Measurements from ENCODE around the gene DMKN. TPM values are rescaled to one million over a fixed set of nuclear protein-coding genes. Genes with fewer than 3 reads are reported as not detected.

DMKN gene
- total and polyA plus RNA-seq, 2 of the 4 experiments (the other 2 are of a cell fraction): 0.36 to 2.4 TPM

GRCh38 chr19:35470128-35470527 lies 43.3 kb downstream of the DMKN start:
- Histone ChIP-seq H2AFZ (replicated peaks; ENCODE audit: low read length, poor library complexity) (no peak overlapping the region), H2BK120ac (ENCODE audit: low read depth, low read length) (no peak overlapping the region), H3K14ac (replicated peaks; ENCODE audit: low read depth, low read length) (no peak overlapping the region), H3K4me3 (ENCODE audit: insufficient read depth, low read depth, low read length) (no peak overlapping the region), H4K20me1 (ENCODE audit: insufficient read depth, low read length) (no peaks in the 10 kb centered on the region), H3K27ac (ENCODE audit: insufficient read depth, low read length) (no peak overlapping the region), H3K27me3 (ENCODE audit: control insufficient read depth, insufficient read depth, low read length) (peaks cover 3% of the 10 kb centered on the region), H2AK5ac (ENCODE audit: low read depth, low read length) (no peak overlapping the region), H2AK9ac (replicated peaks; ENCODE audit: low read depth, low read length, poor library complexity) (no peak overlapping the region), H3K4ac (ENCODE audit: low read depth, low read length) (no peak overlapping the region), H3K79me1 (ENCODE audit: low read depth in 1 of 2, low read length in 2 of 2) (no peaks in the 10 kb centered on the region), H3K4me2 (ENCODE audit: low read depth, low read length) (no peak overlapping the region), H2BK15ac (ENCODE audit: low read depth, low read length) (no peak overlapping the region), H4K91ac (ENCODE audit: insufficient read depth, low read depth, low read length) (no peak overlapping the region), H3K56ac (ENCODE audit: extremely low read depth, insufficient read depth, low read length) (no peak overlapping the region), H2BK5ac (ENCODE audit: low read depth, low read length, poor library complexity, severe bottlenecking) (no peak overlapping the region), H3K9me1 (ENCODE audit: insufficient read depth, low read length) (no peaks in the 10 kb centered on the region), H2BK20ac (ENCODE audit: low read depth, low read length) (no peak overlapping the region), H3K9ac (ENCODE audit: low read depth, low read length) (no peak overlapping the region), H3K36me3 (ENCODE audit: control insufficient read depth, insufficient read depth, low read length) (no peaks in the 10 kb centered on the region), H3K23ac (ENCODE audit: low read depth, low read length) (no peak overlapping the region), H4K5ac (ENCODE audit: low read depth, low read length) (no peak overlapping the region), H3K4me1 (ENCODE audit: control insufficient read depth, insufficient read depth, low read length) (no peaks in the 10 kb centered on the region), H4K8ac (ENCODE audit: low read depth in 2 of 2, low read length in 2 of 2) (no peak overlapping the region), H3K9me3 (ENCODE audit: control insufficient read depth, insufficient read depth, low read length) (no peaks in the 10 kb centered on the region), H3K18ac (ENCODE audit: low read depth, low read length) (no peak overlapping the region)
- no peak for ATAC-seq (ENCODE audit: low read depth)
- CTCF ChIA-PET: no interaction called here
- DNase-seq: no peak
- POLR2A ChIA-PET (ENCODE audit: unreplicated experiment): interaction anchor here (0.7 kb wide), 1 partner anchor 22 kb away, joined by 3 read pairs; no protein-coding TSS in a partner anchor
- no peak for TF ChIP-seq RAD21 (IDR thresholded peaks at IDR 0.05; ENCODE audit: low read length)
- no peak for TF ChIP-seq CEBPB (IDR thresholded peaks at IDR 0.05; ENCODE audit: low read depth, low read length)
- no peak for TF ChIP-seq POLR2A (IDR thresholded peaks at IDR 0.05; ENCODE audit: low read depth, low read length)
- dilution Hi-C loops (cut with HindIII; ENCODE audit: low sequenced_read_pairs, unreplicated experiment) (no loop called here), in situ Hi-C loops (cut with MboI; ENCODE audit: low sequenced_read_pairs) (no loop called here), intact Hi-C loops (cut with micrococcal nuclease) (no loop called here)
- no CpG with 5 or more reads among the region's 7 CpGs for WGBS, 2 experiments (ENCODE audit: extremely low coverage in 2 of 2, insufficient read length in 1 of 2)
- BruUV-seq (replicated peaks): no TSS peak

Measured in IMR-90 (cell line).